HG02981 (cell line): ENCODE results near the gene CDK14.
"Not testable (repeated sequence)": the region's sequence is repeated elsewhere in the genome, so short reads cannot be mapped to it uniquely, and the experiment has no call there.

Experiments
- ATAC-seq: cut with Tn5 transposase; IDR thresholded peaks from one replicate; pipeline ENCODE4 v1.9.1; 2021; ENCODE audit warnings: mild to moderate bottlenecking, moderate library complexity; ENCODE audit not compliant: unreplicated experiment

The CDK14 gene

GRCh38 chr7:90777041-90777440 lies 180.9 kb downstream of the CDK14 start:
- ATAC-seq = peak; percentile 85

- peak; percentile 32 for ATAC-seq
These were observed 181.3 kb downstream of the CDK14 start for GRCh38 chr7:90777465-90777864.

DNA sequence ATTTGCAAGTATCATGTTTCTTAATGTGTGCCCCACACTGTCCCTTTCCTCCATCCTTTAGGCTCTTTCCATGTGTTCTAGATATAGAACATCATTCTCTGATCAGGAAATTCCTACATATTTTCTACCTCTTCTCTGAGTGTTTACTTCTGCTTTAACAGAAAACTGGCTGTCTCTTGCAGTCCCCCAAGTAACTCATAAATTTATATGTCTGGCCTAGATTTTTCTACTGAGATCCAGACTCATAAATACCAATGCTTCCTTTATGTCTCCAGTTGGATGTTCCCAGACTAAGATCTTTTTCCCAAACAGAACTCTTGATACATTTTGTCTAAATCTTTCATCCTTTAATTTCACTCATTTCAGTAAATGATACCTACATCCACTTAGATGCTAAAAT lies 181.8 kb downstream of the CDK14 start:
- ATAC-seq = no peak

GRCh38 chr7:90788052-90788451 lies 191.9 kb downstream of the CDK14 start:
- no peak for ATAC-seq

DNA sequence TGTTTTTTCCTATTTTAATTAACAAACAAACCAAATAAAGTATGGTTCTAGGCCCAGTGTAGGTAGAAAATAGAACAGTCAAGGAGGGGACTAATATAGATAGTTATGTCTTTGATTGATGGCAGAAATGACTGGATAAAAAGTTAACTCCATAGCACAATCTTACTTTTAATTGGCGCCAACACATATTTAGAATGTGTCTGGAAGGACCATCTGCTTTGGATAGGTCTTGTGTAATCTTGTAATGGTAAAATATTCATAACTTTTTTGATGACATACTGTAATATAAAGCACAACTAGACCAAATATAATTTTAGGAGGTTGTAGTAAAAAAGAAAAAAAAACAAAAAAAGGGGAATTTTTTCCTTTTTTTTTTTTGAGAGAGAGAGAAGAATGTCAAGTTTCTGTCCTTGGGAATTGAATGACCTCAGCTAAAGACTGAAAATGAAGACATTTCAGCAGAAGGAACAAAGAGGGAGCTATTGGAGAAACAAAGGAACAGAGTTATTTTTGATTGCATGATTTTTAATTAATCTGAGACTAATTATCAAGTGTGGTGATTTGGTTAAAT lies 193.7 kb downstream of the CDK14 start:
- no peak for ATAC-seq

- no peak for ATAC-seq
These were observed 195.5 kb downstream of the CDK14 start for GRCh38 chr7:90791596-90791995.

GRCh38 chr7:90792301-90792700 lies 196.2 kb downstream of the CDK14 start:
- no peak for ATAC-seq

- ATAC-seq = not testable (repeated sequence)
These were observed 198.1 kb downstream of the CDK14 start for GRCh38 chr7:90794234-90794633.

- no peak for ATAC-seq
These were observed 201.5 kb downstream of the CDK14 start for GRCh38 chr7:90797596-90797995.

DNA sequence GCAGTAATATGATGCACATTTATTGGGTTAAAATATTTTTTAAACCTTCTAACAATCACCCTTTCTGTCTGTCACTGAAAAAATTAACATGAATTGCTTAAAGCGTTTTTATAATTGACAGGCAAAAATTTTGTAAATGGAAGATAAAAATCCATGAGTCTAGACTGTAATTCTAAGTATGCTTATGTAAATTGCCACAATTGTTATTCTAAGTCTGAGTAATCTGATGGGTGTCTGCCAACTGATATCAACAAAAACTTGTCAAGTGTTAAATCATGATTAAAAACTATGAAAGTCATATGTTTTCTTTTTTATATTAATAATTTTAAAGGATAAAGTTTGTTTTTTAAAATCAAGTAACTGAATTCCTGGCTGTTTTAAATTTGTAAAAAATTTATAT lies 208.2 kb downstream of the CDK14 start:
- no peak for ATAC-seq

DNA sequence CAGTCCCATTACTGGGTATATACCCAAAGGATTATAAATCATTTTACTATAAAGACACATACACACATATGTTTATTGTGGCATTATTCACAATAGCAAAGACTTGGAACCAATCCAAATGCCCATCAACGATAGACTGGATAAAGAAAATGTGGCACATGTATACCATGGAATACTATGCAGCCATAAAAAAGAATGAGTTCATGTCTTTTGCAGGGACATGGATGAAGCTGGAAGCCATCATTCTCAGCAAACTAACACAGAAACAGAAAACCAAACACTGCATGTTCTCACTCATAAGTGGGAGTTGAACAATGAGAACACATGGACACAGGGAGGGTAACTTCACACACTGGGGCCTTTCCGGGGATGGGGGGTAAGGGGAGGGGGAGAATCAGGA lies 219.4 kb downstream of the CDK14 start:
- ATAC-seq = not testable (repeated sequence)

DNA sequence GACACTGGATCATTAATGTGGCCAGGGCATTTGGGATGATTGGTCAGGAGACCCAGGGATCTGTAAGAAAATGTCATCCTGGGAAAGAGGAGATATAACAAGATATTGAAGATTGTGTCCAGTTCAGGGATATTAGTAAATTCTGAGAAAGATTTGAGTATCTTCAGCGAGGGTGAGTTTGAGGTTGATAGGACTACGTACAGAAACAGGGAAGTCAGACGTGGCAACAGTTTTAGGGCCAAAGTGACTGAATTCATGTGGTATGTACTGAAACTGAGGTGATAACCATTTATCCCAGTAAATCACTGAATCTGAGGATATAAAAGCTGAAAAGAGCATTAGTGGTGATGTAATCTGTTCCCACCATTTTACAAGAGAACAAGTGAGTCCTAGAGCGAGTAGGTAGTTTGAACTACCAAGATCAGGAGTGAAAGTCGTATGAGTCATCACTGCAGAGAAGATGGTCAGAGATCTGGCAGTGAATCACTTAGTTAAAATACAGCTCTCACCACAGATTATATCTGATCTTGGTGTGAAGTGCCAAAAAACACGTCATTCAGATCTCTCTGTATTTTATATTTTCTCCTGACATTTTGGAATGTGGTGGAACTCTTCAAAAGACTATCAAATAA lies 220.5 kb downstream of the CDK14 start:
- ATAC-seq = peak; percentile 100

DNA sequence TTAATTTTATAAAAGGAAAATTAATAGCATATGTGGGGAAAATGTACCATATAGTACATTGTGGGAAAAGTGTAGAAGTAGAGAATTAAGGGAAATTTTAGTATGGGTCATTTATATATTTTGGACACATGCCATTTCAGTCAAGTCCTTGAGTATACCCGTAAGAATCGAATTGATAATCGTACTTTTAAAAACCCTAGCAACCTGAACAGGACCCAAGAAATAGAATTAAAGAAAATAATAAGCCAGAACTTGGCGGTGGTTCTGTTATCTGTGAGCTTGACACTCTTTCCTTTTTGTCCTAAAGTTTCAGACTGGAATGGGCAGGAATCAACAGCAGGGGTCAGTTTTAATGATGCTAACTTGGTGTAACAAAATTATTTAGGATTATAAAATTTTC lies 221.0 kb downstream of the CDK14 start:
- ATAC-seq = no peak

- ATAC-seq = no peak
These were observed 221.7 kb downstream of the CDK14 start for GRCh38 chr7:90817846-90818245.

GRCh38 chr7:90818341-90818740 lies 222.2 kb downstream of the CDK14 start:
- no peak for ATAC-seq

- ATAC-seq = no peak
These were observed 226.0 kb downstream of the CDK14 start for GRCh38 chr7:90821961-90822620.

GRCh38 chr7:90824386-90825307 lies 228.5 kb downstream of the CDK14 start:
- ATAC-seq = no peak

DNA sequence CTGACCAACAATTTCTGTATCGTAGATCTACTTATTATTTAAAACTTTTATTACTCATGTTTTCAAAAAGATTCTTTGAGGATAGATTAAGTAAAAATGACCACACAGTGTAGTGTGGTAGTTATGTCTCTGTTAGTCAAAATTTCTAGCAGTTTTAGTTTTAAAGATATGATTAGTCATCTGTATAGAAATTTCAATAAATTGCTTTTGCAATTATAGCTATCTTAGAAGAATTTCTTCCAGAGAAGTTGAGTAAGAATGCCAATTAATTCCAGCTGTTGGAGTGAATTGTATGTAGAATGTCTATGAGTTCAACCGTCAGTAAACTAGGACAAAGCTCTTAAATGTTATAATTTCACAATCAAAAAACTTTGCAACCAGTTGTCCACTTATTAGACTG lies 229.7 kb downstream of the CDK14 start:
- no peak for ATAC-seq

DNA sequence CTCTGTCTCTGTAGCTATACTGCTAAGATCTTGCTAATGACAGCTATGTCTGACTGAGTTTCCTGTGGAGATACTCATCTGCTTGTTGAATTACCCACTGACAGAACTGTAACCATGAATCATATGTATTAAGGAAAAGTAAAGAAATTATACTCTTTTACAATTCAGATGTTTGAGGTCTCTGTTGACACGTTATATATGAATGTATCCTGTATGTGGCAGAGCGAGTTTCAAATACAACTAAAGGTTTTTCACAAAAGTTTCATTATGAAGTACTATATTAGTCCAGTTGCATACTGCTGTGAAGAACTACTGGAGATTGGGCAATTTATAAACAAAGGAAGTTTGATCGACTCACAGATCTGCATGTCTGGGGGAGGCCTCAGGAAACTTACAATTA lies 232.5 kb downstream of the CDK14 start:
- no peak for ATAC-seq

DNA sequence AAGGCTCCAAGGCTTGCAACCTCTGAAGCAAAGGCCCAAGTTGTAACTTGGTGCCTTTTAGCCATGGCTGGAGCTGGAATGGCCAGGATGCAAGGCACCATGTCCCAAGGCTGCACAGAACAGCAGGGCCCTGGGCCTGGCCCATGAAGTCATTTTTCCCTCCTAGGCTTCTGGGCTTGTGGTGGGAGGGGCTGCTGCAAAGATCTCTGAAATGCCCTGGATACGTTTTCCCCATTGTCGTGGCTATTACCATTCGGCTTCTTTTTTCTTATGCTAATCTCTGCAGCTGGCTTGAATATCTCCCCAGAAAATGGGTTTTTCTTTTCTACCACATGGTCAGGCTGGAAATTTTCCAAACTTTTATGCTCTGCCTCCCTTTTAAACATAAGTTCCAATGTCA lies 234.2 kb downstream of the CDK14 start:
- no peak for ATAC-seq

GRCh38 chr7:90832726-90833125 lies 236.6 kb downstream of the CDK14 start:
- ATAC-seq = no peak
